NCI-H1930 (cell line): ENCODE results near the gene GSG1L.
A peak's percentile ranks its signal among the peaks of the same experiment; 100 is the strongest.

ENCODE experiments used
- DNase-seq, 2 experiments: peaks; one replicate each; lab custom pipeline; 2025; lab: John Stamatoyannopoulos, UW

GSG1L gene

DNA sequence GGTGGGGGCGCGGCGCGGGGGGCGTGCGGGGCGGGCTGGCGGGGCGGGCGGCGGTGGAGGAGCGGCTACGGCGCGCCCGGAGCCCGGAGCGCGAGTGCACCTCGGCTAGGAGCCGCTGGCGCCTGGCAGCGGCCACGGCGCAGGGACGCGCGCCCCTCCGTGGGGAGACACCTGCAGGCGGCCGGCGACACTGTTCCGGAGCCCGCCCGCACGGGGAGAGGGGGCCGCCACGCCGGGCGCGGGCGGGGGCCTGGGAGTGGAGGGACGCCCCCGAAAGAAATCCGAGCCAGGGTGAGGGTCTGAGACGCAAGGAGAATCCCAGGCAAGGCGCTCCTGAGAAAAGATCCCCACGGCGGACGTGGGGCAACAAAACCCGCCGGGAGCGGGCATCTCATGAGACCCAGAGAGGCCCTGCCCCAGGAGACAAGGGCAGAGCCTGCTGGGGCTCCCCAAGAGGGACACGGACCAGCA lies at the start of gene GSG1L:
Gene GSG1L, minus strand, starts transcription at position 124 of the 471 bp plus-strand sequence. CDS start 290 bp downstream, outside the sequence.
- DNase-seq, result peak in 1 of 2 experiments; percentile 23

GRCh38 chr16:28112908-28113307 lies 49.4 kb upstream of the GSG1L start:
- no peak for DNase-seq

GRCh38 chr16:28110977-28111376 lies 47.5 kb upstream of the GSG1L start:
- no peak for DNase-seq

DNA sequence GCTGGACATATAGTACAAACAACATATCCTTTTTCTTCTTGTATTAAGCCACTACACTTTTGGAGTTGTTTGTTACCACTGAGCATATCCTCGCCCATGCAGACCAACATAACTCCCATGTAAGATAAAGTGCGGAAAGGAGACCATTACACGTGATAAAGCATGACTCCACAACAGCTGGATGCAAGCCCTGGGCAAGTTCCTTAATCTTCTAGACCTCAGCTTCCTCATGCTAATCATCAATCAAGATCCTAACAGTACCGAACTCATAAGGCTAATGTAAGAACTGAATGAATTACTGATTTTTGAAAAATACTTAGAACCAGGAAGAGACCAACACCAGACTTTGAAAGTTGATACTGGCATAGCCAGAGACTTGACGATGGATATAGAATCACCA lies 47.0 kb upstream of the GSG1L start:
- DNase-seq, result no peak

- no peak for DNase-seq
These were observed 46.6 kb upstream of the GSG1L start for GRCh38 chr16:28110074-28110473.

DNA sequence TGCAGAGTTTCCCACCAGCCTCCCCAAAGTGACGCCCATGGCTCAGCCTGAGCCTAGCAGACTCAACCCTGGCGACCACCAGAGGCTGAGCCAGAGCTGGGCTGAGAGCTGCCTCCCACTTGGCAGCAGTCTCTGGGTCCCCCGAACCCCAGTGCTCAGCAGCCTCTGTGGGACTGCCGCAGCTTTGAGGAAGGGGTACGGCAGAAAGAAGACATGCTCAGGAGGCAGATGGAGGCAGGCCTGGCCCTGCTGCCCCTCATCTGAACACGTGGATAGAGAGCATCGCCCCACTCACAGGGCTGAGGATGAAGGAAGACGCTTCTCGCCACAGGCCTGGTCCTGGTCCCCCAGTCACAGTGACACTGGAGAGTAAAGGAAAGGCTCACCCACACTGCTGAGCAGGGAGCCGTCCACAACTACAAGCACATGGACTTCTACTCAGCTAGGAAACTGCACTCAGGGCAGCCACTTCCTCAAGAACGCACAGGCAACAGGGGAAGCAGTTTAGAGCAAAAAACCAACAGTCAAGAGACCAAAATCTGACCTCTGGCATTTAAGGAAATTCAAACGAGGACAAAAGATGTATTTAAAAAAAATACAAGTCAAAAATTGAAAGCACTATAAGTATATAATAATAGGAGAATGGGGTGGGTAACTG lies 45.2 kb upstream of the GSG1L start:
- no peak for DNase-seq

GRCh38 chr16:28107232-28107631 lies 43.7 kb upstream of the GSG1L start:
- DNase-seq, result no peak

- no peak for DNase-seq
These were observed 43.1 kb upstream of the GSG1L start for GRCh38 chr16:28106467-28107215.

DNA sequence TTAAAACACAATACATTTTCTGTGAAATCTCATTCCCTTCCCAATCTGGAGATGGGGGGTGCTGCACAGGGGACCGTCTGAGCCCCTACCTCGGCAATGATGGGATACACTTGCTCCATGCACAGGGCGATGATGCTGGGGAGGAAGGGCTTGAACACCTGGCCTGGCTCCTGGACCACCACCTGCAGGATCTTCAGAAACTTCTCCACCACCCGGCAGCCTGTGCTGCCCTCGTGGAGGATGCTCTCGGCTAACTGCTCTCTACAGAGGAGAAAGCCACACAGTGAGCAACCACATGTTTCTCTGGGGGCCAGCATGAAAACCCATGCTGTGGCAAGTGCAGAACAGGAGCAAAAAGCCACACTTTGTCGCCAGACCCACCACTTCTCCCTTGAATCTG lies 42.4 kb upstream of the GSG1L start:
- DNase-seq, result no peak

DNA sequence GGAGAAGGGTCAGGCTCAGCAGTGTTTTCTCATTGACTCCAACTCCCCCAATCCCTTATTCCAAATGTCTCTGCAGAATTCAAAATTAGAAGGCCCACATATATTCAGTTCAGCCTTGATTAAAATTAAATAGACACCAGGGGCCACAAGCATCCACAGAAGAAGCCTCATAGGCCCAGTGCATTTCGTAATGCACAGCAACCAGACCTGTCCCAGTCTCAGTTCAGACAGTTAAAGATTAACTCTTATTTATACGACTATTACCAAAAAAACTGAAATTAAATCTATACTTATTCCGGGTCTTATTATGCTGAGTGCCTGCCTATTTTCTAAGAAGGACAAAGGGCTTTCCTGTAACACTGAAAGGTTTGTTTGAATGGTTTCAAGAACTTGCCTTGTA lies 41.8 kb upstream of the GSG1L start:
- no peak for DNase-seq

GRCh38 chr16:28104404-28104803 lies 40.9 kb upstream of the GSG1L start:
- DNase-seq, result no peak

- DNase-seq, result no peak
These were observed 40.1 kb upstream of the GSG1L start for GRCh38 chr16:28103516-28104170.

GRCh38 chr16:28101533-28101890 lies 38.0 kb upstream of the GSG1L start:
- DNase-seq, result no peak

DNA sequence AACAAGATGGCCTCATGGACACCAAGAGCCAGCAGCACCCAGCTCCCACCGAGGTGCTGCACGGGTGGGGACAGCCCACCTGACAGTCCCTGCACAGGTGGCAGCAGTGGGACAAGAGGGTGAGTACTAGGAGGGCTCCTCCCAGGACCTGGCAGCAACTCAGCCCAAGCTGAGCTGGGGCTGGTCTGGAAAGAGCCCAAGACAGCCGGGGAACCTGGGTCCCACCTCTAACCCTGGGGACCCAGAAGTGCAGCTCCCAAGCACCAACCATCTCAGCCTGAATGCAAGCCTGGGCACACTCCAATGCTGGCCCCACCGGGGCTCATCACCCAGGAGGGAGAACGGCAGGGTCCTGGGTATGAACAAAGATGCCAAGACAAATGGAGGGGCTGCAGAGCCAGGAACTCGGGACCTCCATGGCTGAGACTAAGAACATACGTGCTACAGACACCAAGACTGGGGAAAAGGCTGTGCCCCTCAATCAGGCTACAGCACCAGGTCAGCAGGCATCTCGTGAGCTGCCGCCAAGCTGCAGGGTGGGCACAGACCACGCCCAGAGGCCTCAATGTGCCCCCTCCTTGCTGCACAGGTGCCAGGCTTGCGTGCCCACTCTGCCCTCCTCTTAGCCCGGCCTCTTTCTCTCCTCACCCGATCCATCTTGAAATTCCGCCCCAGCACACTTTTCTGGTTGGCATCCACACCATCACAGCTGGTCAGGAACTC lies 37.5 kb upstream of the GSG1L start:
- no peak for DNase-seq

- no peak for DNase-seq
These were observed 35.7 kb upstream of the GSG1L start for GRCh38 chr16:28098959-28099945.

DNA sequence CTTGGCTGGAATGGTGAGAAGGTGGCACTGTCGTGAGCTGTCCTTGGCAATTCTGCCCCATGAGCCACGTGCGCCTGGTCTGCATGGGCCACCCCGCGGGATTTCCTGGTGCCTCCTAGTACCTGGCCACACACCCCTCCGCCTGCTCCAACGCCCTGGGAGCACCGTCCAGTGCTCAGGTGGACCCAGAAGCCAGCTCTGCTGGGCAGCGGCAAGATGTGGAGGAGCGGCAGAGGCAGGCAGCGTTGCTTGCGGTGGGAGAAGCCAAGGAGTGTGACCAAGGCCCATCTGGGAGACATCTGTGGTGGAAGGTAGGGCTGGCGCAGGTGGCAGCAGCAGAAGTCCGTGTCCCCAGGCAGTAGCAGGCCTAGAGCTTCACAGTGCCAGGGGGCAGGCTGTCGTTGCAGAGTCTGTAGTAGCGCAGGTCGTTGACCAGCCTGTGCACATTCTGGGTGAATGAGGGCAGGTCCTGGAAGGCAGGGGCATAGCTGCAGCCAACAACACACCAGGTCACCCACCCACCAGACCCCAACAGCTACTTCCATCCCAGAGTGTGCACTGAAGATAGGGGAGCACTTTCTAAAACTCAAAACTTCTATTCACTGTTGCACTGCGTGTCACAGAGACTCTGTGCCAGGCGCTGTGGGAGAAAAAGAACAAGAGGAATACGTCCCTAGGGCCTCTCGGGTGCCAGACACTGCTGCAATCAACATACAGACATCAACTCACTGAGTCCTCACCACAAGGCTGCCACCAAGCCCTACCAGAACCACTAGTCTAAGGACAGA lies 34.9 kb upstream of the GSG1L start:
- DNase-seq, result no peak

GRCh38 chr16:28096983-28097899 lies 33.7 kb upstream of the GSG1L start:
- no peak for DNase-seq

GRCh38 chr16:28093385-28093725 lies 29.8 kb upstream of the GSG1L start:
- no peak for DNase-seq

DNA sequence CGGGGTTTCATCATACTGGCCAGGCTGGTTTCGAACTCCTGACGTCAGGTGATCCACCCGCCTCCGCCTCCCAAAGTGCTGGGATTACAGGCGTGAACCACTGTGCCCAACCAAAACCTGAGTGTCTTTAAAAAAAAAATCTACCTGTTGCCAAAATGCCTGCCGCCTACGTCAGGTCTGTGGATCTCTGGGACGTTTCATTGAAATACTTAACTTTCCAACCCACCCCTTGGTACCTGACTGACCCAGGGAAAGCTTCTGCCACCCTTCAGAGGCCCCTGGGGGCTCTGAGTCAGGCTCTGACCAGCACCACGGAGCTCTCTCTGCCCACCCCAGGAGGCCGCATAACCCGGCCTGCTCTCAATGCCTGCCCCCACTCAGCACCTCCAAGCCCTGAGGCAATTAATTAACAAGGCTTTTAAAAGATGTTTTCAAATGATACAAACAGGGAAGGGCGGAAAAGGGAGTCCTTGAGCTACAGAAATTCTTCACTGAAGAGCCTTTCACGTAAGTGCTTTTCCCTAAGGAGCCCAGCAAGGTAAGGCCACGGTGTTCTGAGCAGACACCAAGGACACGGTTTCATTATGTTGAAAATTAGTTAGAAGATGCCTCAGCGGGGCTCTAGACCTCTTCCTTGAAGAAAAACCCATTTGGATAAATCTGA lies 29.3 kb upstream of the GSG1L start:
- DNase-seq, result no peak
